HCT116 (cell line): ENCODE measurements around the gene PIK3IP1. TPM values are rescaled to one million over a fixed set of nuclear protein-coding genes. Genes with fewer than 3 reads are reported as not detected.

Experiments used
- ATAC-seq: fragments of 200-7000 bp; cut with Tn5 transposase; 2 replicates; pipeline ENCODE4 v1.9.1; 2020; ENCODE audit warnings: mild to moderate bottlenecking, moderate library complexity
- BruUV-seq: library from RNA; stranded (reverse); fragments of 400-500 nt; replicated peaks from 2 replicates; lab custom pipeline; 2021; lab: Mats Ljungman, UMichigan
- CTCF ChIA-PET: fragments of 300-600 bp; sonication (Branson Sonifier 250); formaldehyde crosslinking; loops from one replicate; lab custom pipeline; 2021; ENCODE audit warnings: antibody characterized with exemption; lab: Charles Lee
- POLR2A ChIA-PET: fragments of 300-600, 350-600 bp; sonication (Branson Sonifier 250); formaldehyde crosslinking; loops from one replicate; lab custom pipeline; 2021; ENCODE audit warnings: antibody characterized with exemption; lab: Charles Lee
- RAD21 ChIA-PET, 2 experiments: fragments of 300-600 bp; sonication (Branson Sonifier 250); formaldehyde crosslinking; loops; one replicate each; lab custom pipeline; 2023; ENCODE audit warnings: low total read pairs in 2 of 2; ENCODE audit not compliant: uncharacterized antibody in 2 of 2, unreplicated experiment in 2 of 2, low non-redundant PET in 1 of 2; lab: Charles Lee
- DNase-seq: peaks from one replicate; pipeline ENCODE4 v3.0.0-alpha.2; 2010; ENCODE audit warnings: low read depth, low spot score
- H2AFZ ChIP-seq: fragments of 200-600 bp; shearing (Covaris generic), sonication (generic); 2 replicates; pipeline ENCODE4 v1.6.1; 2017; ENCODE audit warnings: low read depth, mixed run types, mixed read lengths, antibody characterized with exemption, low read length; ENCODE audit not compliant: poor library complexity, severe bottlenecking
- H3K27ac ChIP-seq: 2 replicates; pipeline ENCODE4 v1.5.1; 2012; ENCODE audit warnings: low read depth, low read length
- H3K27me3 ChIP-seq: fragments of 200-600 bp; sonication (generic); 2 replicates; pipeline ENCODE4 v1.6.1; 2016; ENCODE audit warnings: mixed run types, low read length, mixed read lengths; ENCODE audit not compliant: insufficient read depth
- H3K36me3 ChIP-seq, 2 experiments: fragments of 200-500 bp in 1 of 2; fragments of 200-600 bp in 1 of 2; sonication (Bioruptor generic) in 1 of 2; sonication (generic) in 1 of 2; 2 replicates each; pipeline versions ENCODE4 v1.5.1 to v1.6.1; 2014 to 2016; ENCODE audit warnings: low read length in 2 of 2, inconsistent platforms in 1 of 2, mixed read lengths in 1 of 2, mixed run types in 1 of 2; ENCODE audit not compliant: insufficient read depth in 2 of 2, control insufficient read depth in 1 of 2
- H3K4me1 ChIP-seq, 2 experiments: fragments of 200-600 bp in 1 of 2; sonication (generic) in 1 of 2; 2 replicates each; pipeline versions ENCODE4 v1.5.1 to v1.6.1; 2012 to 2017; ENCODE audit warnings: low read length in 2 of 2, inconsistent platforms in 1 of 2, mild to moderate bottlenecking in 1 of 2, mixed read lengths in 1 of 2, mixed run types in 1 of 2, moderate library complexity in 1 of 2; ENCODE audit not compliant: insufficient read depth in 2 of 2, control insufficient read depth in 1 of 2
- H3K4me2 ChIP-seq: fragments of 200-600 bp; sonication (generic); 2 replicates; pipeline ENCODE4 v1.6.1; 2017; ENCODE audit warnings: mixed run types, low read length, mixed read lengths
- H3K4me3 ChIP-seq, 2 experiments: fragments of 200-600 bp in 1 of 2; sonication (generic) in 1 of 2; replicated peaks in 1 of 2; 2 replicates each; pipeline ENCODE4 v1.5.1; 2011 to 2016; ENCODE audit warnings: low read length in 2 of 2, control low read depth in 1 of 2, low read depth in 1 of 2, mild to moderate bottlenecking in 1 of 2, mixed read lengths in 1 of 2, mixed run types in 1 of 2
- H3K79me2 ChIP-seq: fragments of 200-600 bp; sonication (generic); 2 replicates; pipeline ENCODE4 v1.6.1; 2017; ENCODE audit warnings: mild to moderate bottlenecking, mixed run types, low read length, moderate library complexity, mixed read lengths; ENCODE audit not compliant: insufficient read depth
- H3K9ac ChIP-seq: fragments of 200-600 bp; sonication (generic); 2 replicates; pipeline ENCODE4 v1.6.1; 2016; ENCODE audit warnings: low read length, mixed read lengths
- H3K9me2 ChIP-seq: fragments of 200-600 bp; sonication (generic), shearing (Covaris generic); 2 replicates; pipeline ENCODE4 v1.6.1; 2017; ENCODE audit warnings: mixed run types, mild to moderate bottlenecking, moderate library complexity; ENCODE audit not compliant: insufficient read depth
- H3K9me3 ChIP-seq, 2 experiments: fragments of 200-500 bp in 1 of 2; fragments of 200-600 bp in 1 of 2; sonication (Bioruptor generic) in 1 of 2; sonication (generic) in 1 of 2; 2 replicates each; pipeline ENCODE4 v1.6.1; 2014 to 2017; ENCODE audit warnings: low read length in 2 of 2, mixed read lengths in 2 of 2, inconsistent platforms in 1 of 2, low read depth in 1 of 2, mild to moderate bottlenecking in 1 of 2, mixed run types in 1 of 2, moderate library complexity in 1 of 2; ENCODE audit not compliant: control insufficient read depth in 1 of 2, insufficient read depth in 1 of 2
- H4K20me1 ChIP-seq: fragments of 200-600 bp; sonication (generic), shearing (Covaris generic); 2 replicates; pipeline ENCODE4 v1.6.1; 2017; ENCODE audit warnings: mixed run types, mild to moderate bottlenecking, moderate library complexity; ENCODE audit not compliant: insufficient read depth
- ATF3 ChIP-seq: IDR thresholded peaks from 2 replicates; pipeline ENCODE4 v1.6.1; 2012
- CBX3 ChIP-seq: IDR thresholded peaks from 2 replicates; pipeline ENCODE4 v1.6.1; 2012; ENCODE audit warnings: low read depth
- CEBPB ChIP-seq: IDR thresholded peaks from 2 replicates; pipeline ENCODE4 v1.6.1; 2012; ENCODE audit warnings: low read depth
- ELF1 ChIP-seq: IDR thresholded peaks from 2 replicates; pipeline ENCODE4 v1.6.1; 2012; ENCODE audit warnings: low read depth, borderline replicate concordance
- JUND ChIP-seq: IDR thresholded peaks from 2 replicates; pipeline ENCODE4 v1.6.1; 2012
- MAX ChIP-seq: IDR thresholded peaks from 2 replicates; pipeline ENCODE4 v1.6.1; 2012
- POLR2AphosphoS5 ChIP-seq: IDR thresholded peaks from 2 replicates; pipeline ENCODE4 v1.6.1; 2011; ENCODE audit warnings: mild to moderate bottlenecking, low read depth, low read length, moderate library complexity
- RAD21 ChIP-seq: IDR thresholded peaks from 2 replicates; pipeline ENCODE4 v1.6.1; 2012; ENCODE audit warnings: low read depth, mild to moderate bottlenecking
- REST ChIP-seq: IDR thresholded peaks from 2 replicates; pipeline ENCODE4 v1.6.1; 2012; ENCODE audit warnings: low read depth
- SP1 ChIP-seq: IDR thresholded peaks from 2 replicates; pipeline ENCODE4 v1.6.1; 2012; ENCODE audit warnings: low read depth
- SRF ChIP-seq: IDR thresholded peaks from 2 replicates; pipeline ENCODE4 v1.6.1; 2012; ENCODE audit warnings: low read depth
- TCF7L2 ChIP-seq: IDR thresholded peaks from 2 replicates; pipeline ENCODE4 v1.7.0; 2011; ENCODE audit warnings: borderline replicate concordance, inconsistent platforms; ENCODE audit not compliant: insufficient read depth, insufficient read length; ENCODE audit errors: extremely low read depth
- YY1 ChIP-seq: IDR thresholded peaks from 2 replicates; pipeline ENCODE4 v1.6.1; 2011; ENCODE audit warnings: low read length, low read depth, moderate library complexity, mild to moderate bottlenecking; ENCODE audit not compliant: insufficient replicate concordance; ENCODE audit errors: extremely low read depth
- ZBTB33 ChIP-seq: IDR thresholded peaks from 2 replicates; pipeline ENCODE4 v1.6.1; 2011; ENCODE audit warnings: mild to moderate bottlenecking, low read length, moderate library complexity; ENCODE audit not compliant: insufficient replicate concordance; ENCODE audit errors: extremely low read depth
- ZNF274 ChIP-seq: fragments of 200-500 bp; sonication (Bioruptor generic); IDR thresholded peaks from 2 replicates; pipeline ENCODE4 v1.6.1; 2014; ENCODE audit warnings: mild to moderate bottlenecking, low read depth, low read length, inconsistent platforms
- intact Hi-C: fragments of 100-400 bp; cut with micrococcal nuclease; formaldehyde crosslinking; loops from 2 replicates; pipeline ENCODE4 v1.10.0; 2022
- total RNA-seq: library from RNA; stranded (reverse); gene quantifications from one replicate; pipeline ENCODE4 v1.2.1, GENCODE V29; 2021; ENCODE audit not compliant: unreplicated experiment

Gene PIK3IP1
- total RNA-seq, 1 experiment from 2014 or later, result 1.6 TPM

GRCh38 chr22:31323578-31324550 is 31.6 kb upstream of the PIK3IP1 start:
- no peak overlapping the region for H2AFZ ChIP-seq
- H4K20me1 ChIP-seq, result no peaks in the 10 kb centered on the region
- intact Hi-C loops, result no loop called here
- ATAC-seq, result no peak
- H3K9me3 ChIP-seq, result no peaks in the 10 kb centered on the region
- no TSS peak for BruUV-seq
- CTCF ChIA-PET, result interaction anchor here (3.9 kb wide), 1 partner anchor 11 kb away, joined by 20 read pairs; no protein-coding TSS in a partner anchor
- peaks cover 14 to 22% of the 10 kb centered on the region in 2 experiments; a peak in 3 of 4 replicates for H3K36me3 ChIP-seq
- POLR2A ChIA-PET, result no interaction called here
- TF ChIP-seq ATF3 (no peak), YY1 (no peak), TCF7L2 (no peak), SRF (no peak), JUND (no peak), CEBPB (no peak), ZBTB33 (no peak), ZNF274 (no peak), POLR2AphosphoS5 (no peak), CBX3 (no peak), RAD21 (no peak), REST (no peak), MAX (no peak), SP1 (no peak), ELF1 (no peak)
- H3K4me2 ChIP-seq, result no peak overlapping the region
- H3K4me3 ChIP-seq, result no peak overlapping the region
- H3K4me1 ChIP-seq, result no peaks in the 10 kb centered on the region
- H3K79me2 ChIP-seq, result no peaks in the 10 kb centered on the region
- H3K27me3 ChIP-seq, result no peaks in the 10 kb centered on the region
- no peaks in the 10 kb centered on the region for H3K9me2 ChIP-seq
- RAD21 ChIA-PET, result no interaction called here
- H3K27ac ChIP-seq, result no peak overlapping the region
- DNase-seq, result no peak
- no peak overlapping the region for H3K9ac ChIP-seq
